Stimulated activated naive CD4-positive, alpha-beta T cell treated with Interleukin-2 at 50 U/mL for 16 hours (primary cell): ENCODE results near the gene ATP5F1E.

ENCODE experiments used
- DNase-seq: peaks from one replicate; lab custom pipeline; 2025; lab: John Stamatoyannopoulos, UW

The ATP5F1E gene

DNA sequence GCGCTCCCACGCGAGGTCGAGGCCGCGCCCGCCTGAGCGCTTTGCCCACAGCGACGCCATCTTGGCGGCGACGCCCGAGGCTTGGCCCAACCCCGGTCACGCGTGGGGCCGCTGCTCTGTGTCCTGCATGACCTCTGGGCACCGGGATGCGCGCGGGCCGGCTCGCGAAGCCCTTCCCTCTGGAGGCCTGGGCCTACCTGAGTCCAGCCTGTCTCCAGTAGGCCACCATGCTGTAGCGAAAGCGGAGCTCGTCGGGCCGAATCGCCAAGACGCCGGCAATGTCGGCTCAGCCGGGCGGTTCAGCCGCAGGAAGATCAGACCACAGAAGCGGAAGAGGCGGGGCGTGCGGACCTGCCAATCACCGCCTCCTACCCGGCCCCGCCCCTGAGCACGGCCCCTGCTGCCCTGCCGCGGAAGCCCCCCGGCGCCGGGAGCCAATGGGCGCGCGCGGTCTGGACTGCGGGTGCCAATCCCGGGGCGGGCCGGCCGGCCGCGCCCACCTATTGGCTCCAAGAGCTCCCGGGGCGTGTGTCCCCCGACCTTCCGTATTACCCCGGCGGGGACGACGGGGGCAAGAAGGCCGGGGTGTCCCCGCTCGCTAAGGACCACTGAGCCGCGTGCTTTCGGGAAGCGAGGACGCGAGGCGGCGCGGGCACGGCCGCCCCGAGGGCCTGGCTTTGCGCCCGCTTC, at the start of gene ATP5F1E:
ATP5F1E (minus strand) TSS at position 313 of the 690 bp plus-strand sequence; CDS start at position 229, 84 bp downstream.
- DNase-seq = peak; percentile 96

DNA sequence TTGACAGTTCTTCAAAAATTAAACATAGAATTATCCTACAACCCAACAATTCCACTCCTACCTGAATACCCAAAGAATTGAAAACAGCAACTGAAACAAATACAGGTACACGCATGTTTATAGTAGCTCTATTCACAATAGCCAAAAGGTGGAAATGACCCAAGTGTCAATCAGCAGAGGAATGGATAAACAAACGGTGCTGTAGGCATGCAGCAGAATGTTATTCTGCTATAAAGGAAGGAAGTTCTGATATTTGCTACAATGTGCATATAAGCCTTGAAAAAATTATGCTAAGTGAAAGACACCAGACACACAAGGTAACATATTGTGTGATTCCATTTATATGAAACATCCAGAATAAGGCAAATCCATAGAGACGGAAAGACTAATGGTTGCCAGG, 48.9 kb upstream of the ATP5F1E start:
- DNase-seq = no peak

DNA sequence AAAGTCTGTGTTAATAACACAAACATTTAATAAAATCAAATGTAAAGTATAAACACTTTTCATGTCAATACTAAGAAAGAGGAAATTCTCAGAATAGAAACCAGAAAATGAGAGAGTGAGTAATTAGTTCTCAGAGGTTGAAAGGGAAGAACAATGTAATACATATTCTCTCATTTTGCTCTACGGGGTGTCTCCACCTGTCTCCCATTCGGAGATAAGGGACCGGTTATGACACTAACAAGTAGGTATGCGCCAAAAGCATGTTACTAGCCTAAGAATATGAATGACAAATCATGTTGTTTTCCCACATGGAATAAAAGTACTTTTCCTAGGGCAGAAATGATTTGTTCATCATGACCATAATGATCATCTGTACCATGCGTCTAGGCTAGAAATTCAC, 46.1 kb upstream of the ATP5F1E start:
- DNase-seq = no peak

DNA sequence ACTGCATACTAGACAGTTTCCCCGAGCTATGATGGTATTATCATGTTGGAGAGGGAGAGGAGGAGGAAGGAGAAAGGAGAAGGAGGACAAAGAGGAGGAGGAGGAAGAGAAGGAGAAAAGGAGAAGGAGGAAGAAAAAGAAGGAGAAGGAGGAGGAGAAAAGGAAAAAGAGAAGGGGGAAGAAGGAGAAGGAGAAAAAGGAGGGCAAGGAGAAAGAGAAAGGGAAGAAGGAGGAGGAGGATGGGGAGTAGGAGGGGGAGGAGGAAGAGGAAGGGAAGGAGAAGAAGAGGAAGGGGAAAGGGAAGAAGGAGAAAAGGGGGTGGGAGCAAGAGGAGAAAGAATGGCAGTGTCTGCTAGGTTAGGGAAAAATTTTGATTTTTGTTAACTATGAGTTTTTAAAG, 45.6 kb upstream of the ATP5F1E start:
- no peak for DNase-seq

DNA sequence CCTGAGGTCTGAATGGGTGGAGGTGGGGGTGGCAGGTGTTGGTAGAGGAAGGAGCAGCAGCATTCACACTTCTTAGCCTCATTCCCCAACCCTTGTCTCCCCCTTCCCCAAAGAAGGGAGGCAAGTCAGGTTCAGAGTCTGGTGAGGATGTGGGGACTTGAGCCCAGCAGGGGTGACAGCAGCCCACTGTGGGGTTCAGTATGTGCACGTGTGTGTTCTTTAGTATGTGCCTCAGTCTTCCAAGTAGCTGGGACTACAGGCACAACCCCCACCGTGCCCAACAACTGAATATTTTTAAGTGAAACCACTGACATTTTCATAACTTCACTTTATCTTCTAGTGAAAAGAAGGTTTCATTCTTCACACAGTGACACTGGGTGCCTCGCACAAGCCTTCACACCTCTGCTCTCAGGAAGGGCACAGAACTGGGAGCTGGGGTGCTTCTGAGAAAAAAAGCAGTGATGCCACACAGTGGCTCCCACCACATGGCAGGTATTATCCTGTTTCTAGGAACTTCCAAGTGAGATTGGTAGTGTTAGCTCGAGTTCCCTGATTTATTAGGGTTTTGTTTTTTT, 43.9 kb upstream of the ATP5F1E start:
- no peak for DNase-seq

DNA sequence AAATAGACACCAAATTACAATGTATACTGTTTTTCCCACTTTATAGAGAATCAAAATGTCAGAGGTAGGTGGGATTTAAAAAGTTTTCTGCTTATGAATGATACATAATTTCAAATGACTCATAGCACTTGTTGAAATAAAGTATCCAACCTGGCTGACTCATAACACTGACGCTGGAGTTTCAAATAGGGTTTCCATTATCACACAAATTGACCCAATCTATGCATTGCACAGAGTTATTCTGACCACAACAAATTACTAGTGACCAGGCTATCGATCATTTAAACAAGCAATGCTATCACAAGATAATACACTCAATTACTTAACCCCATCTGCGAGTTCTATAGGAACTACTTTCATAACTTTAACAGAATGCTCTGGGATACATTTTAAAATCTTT, 42.3 kb upstream of the ATP5F1E start:
- DNase-seq = no peak

DNA sequence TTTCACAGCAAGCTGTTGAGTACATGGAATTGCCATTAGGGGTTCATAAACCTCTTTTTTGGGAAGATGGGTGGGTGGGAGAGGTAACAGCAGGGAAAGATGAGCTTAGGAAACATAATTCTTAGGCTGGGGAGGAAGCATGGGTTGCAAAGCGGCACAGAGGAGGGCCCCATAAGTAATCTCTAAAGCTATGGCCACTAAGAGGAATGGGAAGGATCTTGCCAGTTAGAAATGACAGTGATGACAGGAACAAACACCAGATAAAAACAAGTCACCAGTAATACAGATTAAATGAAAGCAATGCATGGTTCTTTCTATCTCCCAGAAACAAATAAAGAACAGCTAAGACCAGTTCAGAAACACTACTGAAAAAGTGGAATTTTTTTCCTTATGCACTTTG, 41.4 kb upstream of the ATP5F1E start:
- no peak for DNase-seq

DNA sequence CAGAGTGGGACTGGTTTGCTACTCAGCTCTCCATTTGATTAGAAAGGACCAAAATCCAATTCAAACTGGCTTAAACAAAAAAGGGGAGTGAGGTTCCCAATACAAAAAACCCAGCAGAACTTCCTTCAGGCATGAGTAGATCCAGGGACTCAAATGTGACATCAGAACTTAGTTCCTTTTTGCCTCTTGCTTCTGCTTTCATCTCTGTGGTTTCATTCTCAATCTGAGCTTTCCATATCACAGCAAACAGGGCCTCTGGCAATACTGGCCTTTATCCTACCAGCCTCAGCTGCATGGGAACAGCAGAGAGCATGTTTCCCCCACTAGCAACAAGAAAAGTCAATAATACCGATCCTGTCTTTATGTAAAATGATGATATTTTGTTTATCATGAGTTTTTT, 39.1 kb upstream of the ATP5F1E start:
- no peak for DNase-seq

DNA sequence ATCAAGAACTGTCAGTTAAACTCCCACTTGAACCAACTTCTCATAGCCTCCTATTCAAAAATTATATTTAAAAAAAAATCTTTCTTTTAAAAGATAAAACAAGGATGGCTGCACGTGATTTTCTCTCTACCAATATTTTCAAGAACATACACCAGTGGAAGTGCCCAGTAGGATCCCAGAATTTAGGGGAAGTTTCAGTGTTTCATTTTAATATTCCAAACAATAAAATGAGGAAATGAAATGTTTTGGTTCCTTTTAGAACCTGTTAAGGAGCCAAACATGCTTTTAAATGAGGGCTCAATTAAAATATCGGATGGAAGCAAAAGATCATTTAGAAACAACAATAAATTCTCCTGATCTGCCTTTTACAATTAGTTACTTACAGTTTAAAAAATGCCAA, 36.9 kb upstream of the ATP5F1E start:
- DNase-seq = no peak

DNA sequence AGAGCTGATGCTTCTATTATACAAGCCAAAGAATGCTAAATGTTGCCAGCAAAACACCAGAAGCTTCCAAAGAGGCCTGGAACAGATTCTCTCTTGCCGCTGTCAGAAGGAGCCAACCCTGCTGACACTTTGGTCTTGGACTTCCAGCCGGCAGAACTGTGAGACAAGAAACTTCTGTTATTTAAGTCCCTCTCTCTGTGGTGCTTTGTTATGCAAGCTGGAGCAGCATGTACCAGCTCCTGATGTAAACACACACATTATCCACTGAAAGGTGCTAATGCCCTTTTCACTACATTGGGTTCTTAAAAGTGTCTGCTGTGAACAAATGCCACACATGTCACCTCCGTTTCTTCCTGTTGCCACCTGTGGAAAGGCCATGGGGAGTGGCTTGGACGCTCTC, 36.4 kb upstream of the ATP5F1E start:
- no peak for DNase-seq

DNA sequence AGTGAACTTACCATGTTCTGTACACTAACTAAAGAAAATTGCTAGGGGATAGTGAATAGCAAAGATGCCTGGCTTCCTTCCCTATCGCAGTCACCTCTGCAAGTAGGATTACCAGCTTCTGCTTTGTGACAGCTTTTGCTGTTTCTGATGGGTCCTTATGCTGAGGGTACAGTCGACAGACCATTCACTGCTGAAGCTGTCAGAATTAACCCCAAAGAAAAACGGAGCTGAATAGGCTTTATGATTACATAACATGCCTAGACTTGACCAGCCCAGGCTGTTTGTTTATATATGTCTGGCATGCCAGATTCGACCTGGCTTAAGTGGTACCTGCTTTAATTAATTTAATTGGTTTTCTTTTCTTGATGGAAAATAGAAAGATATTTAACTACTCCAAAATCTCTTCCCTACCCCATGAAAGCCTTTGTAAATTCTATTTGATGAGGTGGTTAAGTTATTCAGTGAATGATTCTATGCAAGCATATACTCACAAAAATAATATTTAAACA, 32.1 kb upstream of the ATP5F1E start:
- DNase-seq = no peak

DNA sequence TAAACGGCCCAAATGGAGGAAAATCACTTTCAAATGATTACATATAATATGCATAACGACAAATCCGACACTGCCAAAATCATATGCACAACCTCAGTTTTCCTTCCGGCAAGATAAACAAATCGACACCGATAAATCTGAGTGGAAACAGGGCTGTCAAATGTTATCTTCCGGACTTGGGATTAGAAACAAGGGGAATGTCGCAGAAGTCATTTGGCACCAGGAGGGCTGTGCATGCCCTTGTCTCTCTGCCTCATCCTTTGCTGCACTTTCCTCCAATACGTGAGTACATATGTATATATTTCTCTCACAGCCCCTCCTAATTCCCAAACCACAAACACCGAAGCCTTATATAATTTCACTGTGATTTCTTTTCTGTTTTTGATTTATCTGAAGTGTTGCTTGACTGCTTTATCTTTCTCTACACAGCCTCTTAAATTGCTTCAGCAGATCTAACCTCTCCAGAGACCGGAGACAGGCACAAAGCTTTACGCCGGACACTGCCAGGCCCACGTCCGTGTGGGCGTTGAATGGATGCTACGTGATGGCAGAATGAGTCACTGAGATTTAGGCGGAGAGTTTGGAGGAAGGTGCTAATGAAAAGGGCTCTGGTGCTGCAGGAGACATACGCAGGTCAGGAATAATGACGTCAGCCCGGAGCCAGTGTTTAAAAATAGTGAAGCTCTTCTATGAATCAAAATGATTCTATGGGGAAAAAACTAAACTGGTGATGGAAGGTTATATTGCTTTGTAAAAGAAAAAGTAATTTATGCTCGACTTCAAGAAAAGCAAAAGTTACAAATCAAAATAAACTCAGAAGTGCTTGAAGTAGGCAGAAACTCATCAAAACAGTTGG, 31.5 kb upstream of the ATP5F1E start:
- DNase-seq = no peak

DNA sequence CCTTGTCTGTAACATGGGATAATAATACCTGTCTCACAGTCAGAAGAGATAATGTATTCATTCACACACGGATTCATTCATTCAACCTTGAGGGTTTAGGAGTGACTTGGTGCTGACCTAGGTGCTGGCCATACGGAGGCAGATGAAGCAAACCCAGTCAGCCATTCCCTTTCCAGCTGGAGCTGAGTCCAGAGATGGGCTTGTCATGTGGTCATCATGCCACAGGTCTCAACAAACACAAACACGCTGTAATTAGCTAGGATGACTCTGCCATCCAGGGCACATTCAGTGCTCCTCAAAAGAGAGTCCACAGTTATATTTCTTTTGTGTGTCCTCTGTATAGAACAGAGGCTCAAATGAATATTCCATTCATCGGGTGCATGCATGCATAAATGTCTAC, 29.9 kb upstream of the ATP5F1E start:
- DNase-seq = no peak

DNA sequence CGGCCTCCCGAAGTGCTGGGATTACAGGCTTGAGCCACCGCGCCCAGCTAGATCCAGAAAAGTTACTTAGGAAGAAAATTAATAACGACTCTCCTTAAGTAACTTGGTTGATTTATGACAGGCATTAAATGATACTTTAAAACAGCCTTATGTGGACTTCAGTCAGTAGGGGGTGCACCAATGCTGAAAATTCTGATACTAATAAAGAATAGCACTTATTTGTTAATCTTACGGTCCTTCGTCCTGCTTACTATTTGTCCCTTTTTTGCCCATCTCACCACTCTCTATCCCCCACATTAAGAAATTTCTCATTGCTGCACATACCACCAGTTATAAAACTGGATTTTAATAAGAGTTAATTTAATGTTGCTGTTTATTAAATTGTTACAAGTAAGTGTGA, 23.2 kb upstream of the ATP5F1E start:
- no peak for DNase-seq

DNA sequence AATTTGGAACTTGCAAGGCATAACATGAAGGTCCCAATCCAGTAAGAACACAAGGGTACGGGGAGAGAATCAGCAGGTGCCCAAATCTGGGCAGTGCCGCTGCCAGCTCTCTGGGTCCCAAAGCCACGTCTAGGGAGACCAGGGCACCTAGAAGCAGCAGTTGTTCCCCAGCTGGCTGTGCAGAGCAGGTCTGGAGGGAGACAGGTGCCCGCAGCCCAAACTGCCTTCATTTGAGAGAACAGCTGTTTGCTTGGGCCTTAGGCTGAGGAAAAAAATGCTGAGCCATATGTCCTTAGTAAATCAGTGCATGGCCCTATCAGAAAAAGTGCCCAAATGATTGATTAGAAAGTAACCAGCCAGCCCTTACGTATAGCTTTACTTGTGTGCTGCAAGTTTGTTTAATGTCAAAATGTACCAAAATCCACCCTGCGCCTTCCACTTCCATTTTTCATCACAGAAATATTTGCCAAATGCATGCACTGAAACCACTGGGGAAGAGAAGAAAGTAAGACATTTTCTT, 19.6 kb upstream of the ATP5F1E start:
- DNase-seq = no peak

DNA sequence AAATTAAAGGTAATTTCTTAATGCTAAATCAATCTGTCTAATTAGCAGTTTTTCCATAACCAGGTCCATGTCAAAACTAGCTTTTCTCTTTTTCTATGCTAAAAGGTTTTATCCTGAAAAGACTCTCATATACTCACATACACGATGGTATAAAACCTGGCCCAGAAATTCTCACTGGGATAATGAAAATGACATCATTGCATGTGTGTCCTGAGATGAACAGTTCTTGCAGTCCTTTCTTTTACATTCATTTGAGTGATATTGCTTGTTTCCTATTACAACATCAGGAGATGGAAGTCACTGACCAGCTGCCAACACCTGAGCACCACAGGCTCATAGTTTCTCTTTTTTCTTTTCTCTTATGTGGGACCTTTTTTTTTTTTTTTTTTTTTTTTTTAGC, 18.3 kb upstream of the ATP5F1E start:
- no peak for DNase-seq

DNA sequence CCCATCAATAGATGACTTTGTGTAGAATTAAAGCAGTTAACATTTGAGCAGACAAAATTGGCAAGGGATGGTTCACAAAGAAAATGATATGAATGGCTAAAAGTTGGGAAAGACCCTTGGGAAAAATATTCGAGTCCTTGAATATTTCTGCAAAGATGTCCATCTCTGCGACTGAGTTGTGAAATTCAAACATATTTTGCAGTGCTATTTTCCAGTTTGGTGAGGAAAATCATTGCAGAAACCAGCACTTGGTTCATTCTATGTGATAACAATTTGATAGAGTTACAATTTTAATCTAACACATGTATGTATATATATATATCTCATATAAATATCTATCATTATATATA, 16.5 kb upstream of the ATP5F1E start:
- no peak for DNase-seq

DNA sequence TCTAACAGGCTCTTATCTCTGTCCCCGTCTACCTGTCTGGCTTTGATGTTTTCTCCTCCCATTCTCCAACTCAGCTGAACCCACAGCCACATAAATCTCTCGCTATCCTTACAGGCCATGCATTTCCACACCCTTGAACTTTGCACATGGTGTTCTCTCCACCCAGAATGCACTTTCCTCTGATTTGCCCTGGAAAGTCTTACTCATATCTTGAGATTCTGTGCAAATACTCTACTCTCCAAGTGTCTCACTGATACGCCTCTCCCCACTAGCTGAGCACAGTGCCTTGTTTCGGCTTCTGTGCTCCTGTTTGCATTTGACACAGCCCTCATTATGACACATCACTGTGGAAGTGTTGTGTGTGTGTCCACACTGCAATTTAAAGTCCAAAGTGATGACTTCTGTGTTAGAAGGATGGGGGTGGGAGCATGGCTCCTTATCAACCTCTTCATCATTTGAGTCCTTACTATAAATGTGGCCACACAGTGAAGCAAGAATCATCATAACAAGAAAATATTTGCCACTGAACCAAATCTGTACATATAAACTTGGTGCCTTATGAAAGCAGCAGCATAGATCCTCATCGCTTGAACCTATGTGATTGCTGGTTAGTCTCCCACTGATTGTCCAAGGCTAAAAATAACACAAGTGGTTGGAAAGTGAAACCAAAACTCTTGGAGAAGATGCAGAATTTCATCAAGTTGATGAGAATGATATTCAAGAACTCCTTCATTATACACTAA, 16.0 kb upstream of the ATP5F1E start:
- peak; percentile 6 for DNase-seq

DNA sequence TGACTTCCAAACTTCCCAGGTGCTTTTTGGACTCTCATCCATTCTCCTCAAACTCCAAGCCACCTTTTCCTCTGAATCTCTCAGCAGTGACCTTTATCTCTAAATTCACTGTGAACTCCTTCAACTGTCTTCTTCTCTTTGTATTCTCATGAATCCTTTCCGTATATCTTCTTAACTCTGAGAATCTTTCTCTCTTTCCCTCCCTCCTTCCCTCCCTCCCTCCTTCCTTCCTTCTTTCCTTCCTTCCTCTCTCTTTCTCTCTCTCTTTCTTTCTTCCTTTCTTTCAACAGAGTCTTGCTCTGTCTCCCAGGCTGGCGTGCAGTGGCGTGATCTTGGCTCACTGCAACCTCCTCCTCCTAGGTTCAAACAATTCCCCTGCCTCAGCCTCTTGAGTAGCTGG, 14.7 kb upstream of the ATP5F1E start:
- no peak for DNase-seq

DNA sequence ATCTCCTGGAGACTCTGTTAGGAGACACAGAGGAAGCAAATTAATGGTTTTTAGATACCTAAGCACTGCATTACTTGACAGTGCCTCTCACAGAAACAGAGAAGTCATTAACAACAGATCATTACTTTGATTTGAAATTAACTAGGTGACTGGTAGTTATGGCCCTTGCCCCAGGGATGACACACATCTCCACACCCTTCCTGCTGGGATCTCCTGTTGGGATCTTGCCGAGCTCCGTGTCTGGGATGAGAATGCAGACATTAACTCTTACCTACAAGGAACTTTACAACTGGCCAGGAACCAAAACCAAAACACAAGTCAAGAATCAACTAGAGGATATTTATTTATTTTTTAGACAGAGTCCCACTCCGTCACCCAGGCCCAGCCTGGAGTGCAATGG, 12.7 kb upstream of the ATP5F1E start:
- DNase-seq = no peak

DNA sequence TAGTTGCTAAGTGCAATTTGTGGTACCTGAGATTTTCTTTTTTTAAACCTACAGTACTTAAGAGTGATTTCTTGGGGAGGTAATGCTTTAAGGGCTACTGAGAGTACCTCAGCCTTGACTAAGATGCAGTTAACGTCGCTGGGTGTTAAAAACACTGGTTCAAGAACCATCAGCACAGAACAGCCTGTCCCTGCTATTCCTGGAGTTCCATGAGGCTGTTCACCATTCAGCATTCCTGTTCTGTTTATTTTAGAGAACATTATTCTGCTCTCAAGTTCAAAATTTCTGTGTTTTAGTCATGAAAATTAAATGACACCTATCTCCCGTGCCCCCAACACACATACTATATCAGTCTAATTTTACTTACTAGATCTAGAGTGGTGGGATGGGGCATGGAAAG, 12.2 kb upstream of the ATP5F1E start:
- no peak for DNase-seq

DNA sequence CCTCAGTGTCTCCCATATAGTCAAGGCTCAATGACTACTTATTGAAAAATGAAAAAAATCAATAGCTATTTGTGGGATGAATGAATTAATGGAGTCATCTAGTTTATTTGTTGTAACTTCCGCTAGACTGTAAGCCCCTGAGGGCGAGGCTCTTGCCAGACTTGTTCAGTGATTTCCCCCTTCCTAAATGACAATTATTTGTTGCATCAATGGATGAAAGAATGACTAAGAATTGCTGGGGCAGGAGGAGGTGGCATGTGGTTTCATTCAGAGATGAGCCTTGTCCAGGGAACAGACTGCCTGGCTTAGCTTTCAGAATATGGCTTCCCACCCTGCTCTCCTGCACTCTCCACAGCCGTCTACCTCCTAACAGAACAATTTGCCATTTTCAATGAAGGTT, 11.6 kb upstream of the ATP5F1E start:
- DNase-seq = peak; percentile 11
